22Rv1 (cell line): ENCODE measurements around the gene EYS.

Experiments used
- H3K27ac ChIP-seq: fragments of 450-650 bp; 2 replicates; pipeline ENCODE4 v1.5.1; 2017
- ZFX ChIP-seq: fragments of 450-650 bp; IDR thresholded peaks from 2 replicates; pipeline ENCODE4 v1.6.1; 2017; ENCODE audit warnings: antibody characterized with exemption, borderline replicate concordance
- TF ChIP-seq, protein P1 (sequence below): fragments of 450-650 bp; IDR thresholded peaks from 2 replicates; pipeline ENCODE4 v1.5.1; 2017; ENCODE audit warnings: mild to moderate bottlenecking

The EYS gene

DNA sequence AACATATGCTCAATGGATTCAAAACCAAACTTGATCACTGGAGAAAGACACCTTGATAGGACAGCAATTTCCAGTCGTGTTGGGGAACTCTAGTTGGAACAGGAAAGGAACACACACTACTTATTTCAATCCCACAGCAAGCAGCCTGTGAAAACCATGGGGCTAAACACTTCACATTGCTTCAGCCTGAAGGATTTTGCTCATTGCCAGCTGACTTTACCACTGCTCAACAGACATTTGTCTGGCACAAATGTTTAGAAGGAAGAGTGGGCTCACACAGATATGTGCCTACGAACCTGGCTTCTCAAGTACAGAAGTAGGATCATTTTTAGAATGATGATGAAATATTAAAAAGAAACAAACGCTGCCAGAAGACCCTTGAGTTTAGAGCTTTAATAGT lies 1473.3 kb downstream of the EYS start:
- no peak for TF ChIP-seq ZFX
- TF ChIP-seq, protein P1, sequence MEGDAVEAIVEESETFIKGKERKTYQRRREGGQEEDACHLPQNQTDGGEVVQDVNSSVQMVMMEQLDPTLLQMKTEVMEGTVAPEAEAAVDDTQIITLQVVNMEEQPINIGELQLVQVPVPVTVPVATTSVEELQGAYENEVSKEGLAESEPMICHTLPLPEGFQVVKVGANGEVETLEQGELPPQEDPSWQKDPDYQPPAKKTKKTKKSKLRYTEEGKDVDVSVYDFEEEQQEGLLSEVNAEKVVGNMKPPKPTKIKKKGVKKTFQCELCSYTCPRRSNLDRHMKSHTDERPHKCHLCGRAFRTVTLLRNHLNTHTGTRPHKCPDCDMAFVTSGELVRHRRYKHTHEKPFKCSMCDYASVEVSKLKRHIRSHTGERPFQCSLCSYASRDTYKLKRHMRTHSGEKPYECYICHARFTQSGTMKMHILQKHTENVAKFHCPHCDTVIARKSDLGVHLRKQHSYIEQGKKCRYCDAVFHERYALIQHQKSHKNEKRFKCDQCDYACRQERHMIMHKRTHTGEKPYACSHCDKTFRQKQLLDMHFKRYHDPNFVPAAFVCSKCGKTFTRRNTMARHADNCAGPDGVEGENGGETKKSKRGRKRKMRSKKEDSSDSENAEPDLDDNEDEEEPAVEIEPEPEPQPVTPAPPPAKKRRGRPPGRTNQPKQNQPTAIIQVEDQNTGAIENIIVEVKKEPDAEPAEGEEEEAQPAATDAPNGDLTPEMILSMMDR: no peak
- H3K27ac ChIP-seq: no peak overlapping the region

DNA sequence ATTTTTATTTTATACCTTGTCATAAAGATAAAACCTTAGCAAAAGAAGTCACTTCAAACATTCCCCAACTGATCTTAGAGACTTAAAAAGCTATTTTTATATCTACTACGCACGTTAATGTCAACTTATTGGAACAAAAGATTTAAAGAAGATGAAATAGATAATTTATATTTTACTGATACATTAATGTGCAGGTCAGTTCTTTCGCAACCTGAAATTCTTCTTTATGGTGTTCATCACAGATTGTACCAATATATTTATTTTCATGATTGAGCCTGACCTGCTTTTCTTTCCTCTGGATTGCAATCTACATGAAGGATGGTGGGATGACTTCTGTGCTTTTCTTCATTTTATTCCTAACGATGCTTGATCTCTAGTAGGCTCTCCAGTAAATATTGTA lies 1475.1 kb downstream of the EYS start:
- TF ChIP-seq ZFX: no peak
- TF ChIP-seq, protein P1: no peak
- no peak overlapping the region for H3K27ac ChIP-seq

DNA sequence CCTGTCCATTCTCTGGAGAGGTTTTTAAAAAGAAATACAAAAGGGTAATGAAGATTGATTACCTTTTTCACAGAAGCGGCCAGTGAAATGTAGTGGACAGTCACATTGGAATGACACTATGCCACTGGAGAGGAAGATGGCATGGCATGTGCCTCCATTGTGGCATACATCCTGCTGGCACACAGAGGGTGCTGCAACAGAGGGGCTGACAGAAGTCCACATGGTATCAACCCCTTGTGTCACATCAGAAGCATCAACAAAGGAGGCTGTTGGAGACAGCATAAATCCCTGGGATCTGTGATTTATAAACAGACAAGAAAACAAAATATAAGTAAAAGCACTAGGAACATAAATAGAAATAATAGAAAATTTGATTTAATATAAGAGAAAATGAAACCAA lies 1476.5 kb downstream of the EYS start:
- H3K27ac ChIP-seq: no peak overlapping the region
- TF ChIP-seq ZFX: no peak
- TF ChIP-seq, protein P1: no peak

DNA sequence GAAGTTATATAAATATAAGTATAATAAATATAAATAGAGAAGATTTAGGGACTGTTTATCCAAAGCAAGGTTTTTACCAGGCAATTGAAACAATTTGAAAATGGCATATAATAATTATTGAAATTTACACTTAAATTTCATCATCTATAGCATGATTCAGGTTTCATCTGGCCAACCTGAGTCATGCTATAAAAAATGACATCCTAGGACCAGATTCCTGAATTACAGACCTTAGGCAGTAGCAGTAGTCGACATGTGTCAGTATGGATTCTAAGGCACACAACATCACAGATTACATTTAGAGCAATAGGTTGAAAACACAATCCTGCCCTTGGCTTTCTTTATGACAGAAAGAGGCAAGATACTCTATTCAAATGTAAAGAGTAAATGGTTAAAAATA lies 1479.2 kb downstream of the EYS start:
- no peak for TF ChIP-seq ZFX
- TF ChIP-seq, protein P1: no peak
- H3K27ac ChIP-seq: no peak overlapping the region

DNA sequence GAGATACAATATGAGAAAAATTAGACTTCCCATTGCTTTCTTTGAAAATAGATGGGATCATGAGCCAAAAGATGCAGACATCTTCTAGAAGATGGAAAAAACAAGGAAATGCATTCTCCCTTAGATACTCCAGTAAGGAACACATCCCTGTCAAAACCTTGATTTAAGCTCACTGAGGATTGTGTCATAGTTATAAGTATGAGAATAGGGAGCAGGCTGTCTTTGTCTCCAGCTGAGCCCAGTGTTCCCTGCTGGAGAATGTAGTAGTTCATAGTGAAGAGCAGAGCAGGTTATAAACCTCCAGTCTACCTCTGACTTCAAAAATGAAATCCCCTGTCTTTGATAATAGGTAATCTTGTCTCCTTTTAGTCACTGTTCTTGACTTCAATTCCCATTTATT lies 1481.5 kb downstream of the EYS start:
- TF ChIP-seq, protein P1: no peak
- no peak for TF ChIP-seq ZFX
- H3K27ac ChIP-seq: no peak overlapping the region

DNA sequence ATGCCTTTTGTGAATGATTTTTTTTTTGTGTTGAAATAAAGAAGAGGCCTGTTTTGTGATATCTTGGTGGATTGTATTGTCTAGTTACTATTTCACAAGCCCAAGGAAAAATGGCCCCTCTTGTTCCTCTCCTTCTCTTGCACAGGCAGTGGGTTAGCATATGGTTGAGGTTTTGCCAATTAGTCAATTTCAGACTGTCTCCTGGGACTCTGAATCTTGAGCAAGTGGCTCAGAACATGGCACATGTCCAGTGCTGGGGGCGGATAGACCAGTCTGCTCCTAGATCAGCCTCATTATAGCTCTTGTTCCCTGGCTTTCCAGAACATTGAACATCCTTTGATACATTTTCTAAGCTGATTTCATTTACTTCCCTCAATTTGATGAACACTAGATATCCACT lies 1482.2 kb downstream of the EYS start:
- no peak overlapping the region for H3K27ac ChIP-seq
- TF ChIP-seq, protein P1: no peak
- TF ChIP-seq ZFX: no peak

DNA sequence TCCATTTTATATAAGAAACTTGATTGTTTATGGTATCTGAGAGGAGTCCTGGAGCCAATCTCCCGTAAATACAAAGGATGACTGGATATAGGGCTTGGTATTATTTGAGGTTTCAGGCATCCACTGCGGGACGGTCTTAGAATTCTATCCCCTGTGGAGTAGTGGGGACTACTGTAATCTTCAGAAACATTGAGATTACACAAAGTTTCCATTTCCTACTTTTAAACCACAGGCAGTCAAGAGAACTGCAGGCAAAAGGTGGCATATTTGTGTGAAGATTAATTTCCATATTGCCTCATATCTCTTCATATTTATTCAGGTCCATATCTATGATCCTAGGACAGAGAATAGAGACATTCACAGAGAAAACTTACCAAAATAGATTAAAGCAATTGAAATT lies 1485.2 kb downstream of the EYS start:
- no peak overlapping the region for H3K27ac ChIP-seq
- TF ChIP-seq, protein P1: no peak
- no peak for TF ChIP-seq ZFX
